ENCODE data around the gene IDI1.

DNA sequence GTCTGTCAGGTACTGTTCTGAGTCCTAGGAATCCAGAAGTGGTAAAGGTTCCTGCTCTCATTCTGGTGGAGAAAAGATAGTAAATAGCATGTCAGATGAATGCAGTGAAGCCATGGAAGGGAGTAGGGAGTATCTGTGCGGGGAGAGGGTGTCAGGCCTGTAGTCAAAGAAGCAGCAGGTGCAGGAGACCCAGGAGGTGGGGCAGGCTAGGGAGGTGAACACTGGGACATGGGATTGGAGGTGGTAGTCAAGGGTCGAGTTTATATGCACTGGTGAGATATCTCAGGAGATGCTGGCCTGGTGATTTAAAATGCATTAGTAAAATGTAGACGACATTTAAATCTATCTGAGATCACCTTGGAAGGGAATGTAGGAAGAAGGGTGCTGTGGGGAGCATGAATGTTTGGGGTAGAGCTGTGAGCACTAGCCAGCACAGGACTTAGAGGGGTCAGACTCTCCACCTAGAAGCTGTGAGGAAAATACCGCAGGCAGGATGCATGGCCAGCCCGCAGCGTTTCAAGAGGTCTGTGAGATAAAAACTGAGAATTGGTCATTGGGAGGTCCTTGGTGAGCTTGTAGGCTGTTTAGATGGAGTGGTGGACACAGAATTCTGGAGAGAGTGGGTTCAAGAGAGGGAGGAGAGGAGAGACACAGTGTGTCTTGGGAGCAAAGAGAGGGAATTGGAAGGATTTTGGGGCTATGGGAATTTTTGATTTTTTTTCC lies 53.9 kb downstream of the IDI1 start:
- TF ChIP-seq, protein P1, sequence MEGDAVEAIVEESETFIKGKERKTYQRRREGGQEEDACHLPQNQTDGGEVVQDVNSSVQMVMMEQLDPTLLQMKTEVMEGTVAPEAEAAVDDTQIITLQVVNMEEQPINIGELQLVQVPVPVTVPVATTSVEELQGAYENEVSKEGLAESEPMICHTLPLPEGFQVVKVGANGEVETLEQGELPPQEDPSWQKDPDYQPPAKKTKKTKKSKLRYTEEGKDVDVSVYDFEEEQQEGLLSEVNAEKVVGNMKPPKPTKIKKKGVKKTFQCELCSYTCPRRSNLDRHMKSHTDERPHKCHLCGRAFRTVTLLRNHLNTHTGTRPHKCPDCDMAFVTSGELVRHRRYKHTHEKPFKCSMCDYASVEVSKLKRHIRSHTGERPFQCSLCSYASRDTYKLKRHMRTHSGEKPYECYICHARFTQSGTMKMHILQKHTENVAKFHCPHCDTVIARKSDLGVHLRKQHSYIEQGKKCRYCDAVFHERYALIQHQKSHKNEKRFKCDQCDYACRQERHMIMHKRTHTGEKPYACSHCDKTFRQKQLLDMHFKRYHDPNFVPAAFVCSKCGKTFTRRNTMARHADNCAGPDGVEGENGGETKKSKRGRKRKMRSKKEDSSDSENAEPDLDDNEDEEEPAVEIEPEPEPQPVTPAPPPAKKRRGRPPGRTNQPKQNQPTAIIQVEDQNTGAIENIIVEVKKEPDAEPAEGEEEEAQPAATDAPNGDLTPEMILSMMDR (IDR thresholded peaks at IDR 0.05): no peak
- TF ChIP-seq POLR2A (IDR thresholded peaks at IDR 0.05): no peak
